Ishikawa (cell line): Measurements from ENCODE around the gene DCAKD.

Experiments
- CEBPB ChIP-seq: IDR thresholded peaks from 2 replicates; pipeline ENCODE4 v1.6.1; 2012
- CREB1 ChIP-seq: IDR thresholded peaks from 2 replicates; pipeline ENCODE4 v1.6.1; 2012; ENCODE audit warnings: low read depth
- EGR1 ChIP-seq: IDR thresholded peaks from 2 replicates; pipeline ENCODE4 v1.6.1; 2012
- EP300 ChIP-seq: IDR thresholded peaks from 2 replicates; pipeline ENCODE4 v1.6.1; 2012; ENCODE audit warnings: borderline replicate concordance
- FOXM1 ChIP-seq: IDR thresholded peaks from 2 replicates; pipeline ENCODE4 v1.6.1; 2012; ENCODE audit warnings: low read depth, borderline replicate concordance
- MAX ChIP-seq: IDR thresholded peaks from 2 replicates; pipeline ENCODE4 v1.6.1; 2012
- NFIC ChIP-seq: IDR thresholded peaks from 2 replicates; pipeline ENCODE4 v1.6.1; 2012
- RAD21 ChIP-seq: IDR thresholded peaks from 2 replicates; pipeline ENCODE4 v1.6.1; 2012; ENCODE audit warnings: low read depth
- REST ChIP-seq: IDR thresholded peaks from 2 replicates; pipeline ENCODE4 v1.6.1; 2012; ENCODE audit warnings: low read depth, mild to moderate bottlenecking
- TAF1 ChIP-seq: IDR thresholded peaks from 2 replicates; pipeline ENCODE4 v1.6.1; 2012; ENCODE audit warnings: low read depth, mild to moderate bottlenecking
- TCF12 ChIP-seq: IDR thresholded peaks from 2 replicates; pipeline ENCODE4 v1.6.1; 2012; ENCODE audit warnings: low read depth
- TEAD4 ChIP-seq: IDR thresholded peaks from 2 replicates; pipeline ENCODE4 v1.6.1; 2012
- YY1 ChIP-seq: IDR thresholded peaks from 2 replicates; pipeline ENCODE4 v1.6.1; 2012; ENCODE audit warnings: low read depth
- ZBTB7A ChIP-seq: IDR thresholded peaks from 2 replicates; pipeline ENCODE4 v1.6.1; 2012; ENCODE audit warnings: low read depth
- TF ChIP-seq, protein P1 (sequence below): IDR thresholded peaks from 2 replicates; pipeline ENCODE4 v1.6.1; 2012

Gene DCAKD

DNA sequence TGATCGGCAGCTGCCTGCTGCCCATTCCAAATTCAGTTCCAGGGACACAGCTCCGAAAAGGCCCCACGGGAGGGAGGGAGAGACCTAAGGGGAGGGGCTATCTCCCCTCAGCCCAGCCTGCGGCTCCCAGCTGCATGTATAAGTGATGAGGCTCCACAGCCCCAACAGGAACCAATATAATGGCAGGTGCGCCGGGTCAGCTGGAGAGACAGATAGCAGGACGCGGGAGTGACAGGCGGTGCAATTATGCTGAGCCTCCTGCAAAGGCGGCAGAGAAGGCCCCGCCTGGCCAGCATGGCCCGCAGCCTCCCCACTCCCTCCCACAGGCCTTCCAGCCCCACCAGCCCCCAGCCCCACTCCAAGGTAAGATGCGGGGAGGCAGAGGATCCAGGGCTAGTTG lies 75.2 kb downstream of the DCAKD start:
- TF ChIP-seq CEBPB (no peak), RAD21 (no peak), TAF1 (no peak), MAX (no peak), TCF12 (no peak), CREB1 (no peak), NFIC (no peak), TEAD4 (no peak), ZBTB7A (no peak), EP300 (no peak), REST (no peak), FOXM1 (no peak), EGR1 (no peak), YY1 (no peak)
- TF ChIP-seq, protein P1, sequence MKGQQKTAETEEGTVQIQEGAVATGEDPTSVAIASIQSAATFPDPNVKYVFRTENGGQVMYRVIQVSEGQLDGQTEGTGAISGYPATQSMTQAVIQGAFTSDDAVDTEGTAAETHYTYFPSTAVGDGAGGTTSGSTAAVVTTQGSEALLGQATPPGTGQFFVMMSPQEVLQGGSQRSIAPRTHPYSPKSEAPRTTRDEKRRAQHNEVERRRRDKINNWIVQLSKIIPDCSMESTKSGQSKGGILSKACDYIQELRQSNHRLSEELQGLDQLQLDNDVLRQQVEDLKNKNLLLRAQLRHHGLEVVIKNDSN = no peak
